Activated naive CD8-positive, alpha-beta T cell (primary cell): ENCODE data around the gene SLC35F5.

ENCODE experiments used
- H3K27ac Mint-ChIP-seq: one replicate; pipeline ENCODE4 v1.8.0; 2021; ENCODE audit warnings: mixed read lengths
- H3K27me3 Mint-ChIP-seq: one replicate; pipeline ENCODE4 v1.8.0; 2021; ENCODE audit warnings: mixed read lengths
- H3K36me3 Mint-ChIP-seq: one replicate; pipeline ENCODE4 v1.8.0; 2021; ENCODE audit warnings: mixed read lengths
- H3K4me1 Mint-ChIP-seq: one replicate; pipeline ENCODE4 v1.8.0; 2021; ENCODE audit warnings: low read depth, mixed read lengths
- H3K4me3 Mint-ChIP-seq: one replicate; pipeline ENCODE4 v1.8.0; 2021; ENCODE audit warnings: mild to moderate bottlenecking, mixed read lengths
- H3K9me3 Mint-ChIP-seq: one replicate; pipeline ENCODE4 v1.8.0; 2021; ENCODE audit warnings: low read depth, mixed read lengths

SLC35F5 gene

DNA sequence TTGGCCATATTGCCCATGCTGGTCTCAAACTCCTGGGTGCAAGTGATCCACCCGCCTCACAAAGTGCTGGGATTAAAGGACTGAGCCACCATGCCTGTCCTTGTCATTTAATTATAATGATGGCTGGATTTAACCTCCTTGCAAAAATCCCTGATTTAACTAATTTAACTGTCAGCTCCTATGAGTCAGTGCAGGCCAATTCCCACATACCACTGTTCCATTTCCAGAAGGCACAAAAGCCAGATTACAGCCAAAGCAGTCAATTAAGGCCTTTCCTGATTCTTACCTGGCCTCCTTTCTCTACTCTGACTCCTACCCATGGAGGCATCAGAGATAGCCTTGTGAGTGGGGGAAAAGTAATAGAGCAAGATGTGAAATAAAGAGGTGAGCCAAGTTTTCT lies 12.3 kb upstream of the SLC35F5 start:
- Mint-ChIP-seq H3K4me3 (no peak overlapping the region), H3K27me3 (no peaks in the 10 kb centered on the region), H3K4me1 (no peaks in the 10 kb centered on the region), H3K27ac (no peak overlapping the region), H3K36me3 (peaks cover 6% of the 10 kb centered on the region), H3K9me3 (peaks cover 5% of the 10 kb centered on the region)

DNA sequence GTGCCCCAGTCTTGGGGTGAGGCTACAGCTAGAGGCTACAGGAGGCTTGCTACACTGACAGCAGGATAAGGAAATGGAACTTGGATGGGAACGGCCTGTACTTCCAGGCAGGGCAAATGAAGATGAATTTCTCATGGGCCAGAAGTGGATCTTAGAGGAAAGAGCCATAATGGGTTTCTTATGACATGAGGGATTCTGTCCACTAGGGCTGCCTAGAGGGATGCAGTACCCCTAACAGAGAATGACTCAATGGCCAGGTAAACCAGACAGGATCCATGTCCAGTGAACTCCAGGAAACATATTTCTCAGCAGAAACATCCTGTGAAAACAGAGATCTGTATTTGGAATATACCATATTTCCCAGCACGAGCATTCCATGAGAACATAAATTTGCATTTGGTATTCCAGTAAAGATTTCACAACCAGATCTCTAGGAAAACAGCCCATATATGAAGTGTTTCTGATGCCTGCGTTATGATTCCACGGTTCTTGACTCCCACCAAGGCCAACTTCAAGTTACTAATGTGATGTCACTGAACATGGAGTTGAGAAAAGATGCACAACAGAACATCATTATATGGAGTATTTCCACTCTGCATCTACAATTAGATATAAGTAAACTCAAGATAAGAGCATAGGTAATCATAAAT lies 11.5 kb upstream of the SLC35F5 start:
- Mint-ChIP-seq H3K4me1 (no peaks in the 10 kb centered on the region), H3K27ac (no peak overlapping the region), H3K27me3 (no peaks in the 10 kb centered on the region), H3K4me3 (no peak overlapping the region), H3K9me3 (peaks cover 5% of the 10 kb centered on the region), H3K36me3 (peaks cover 8% of the 10 kb centered on the region)

DNA sequence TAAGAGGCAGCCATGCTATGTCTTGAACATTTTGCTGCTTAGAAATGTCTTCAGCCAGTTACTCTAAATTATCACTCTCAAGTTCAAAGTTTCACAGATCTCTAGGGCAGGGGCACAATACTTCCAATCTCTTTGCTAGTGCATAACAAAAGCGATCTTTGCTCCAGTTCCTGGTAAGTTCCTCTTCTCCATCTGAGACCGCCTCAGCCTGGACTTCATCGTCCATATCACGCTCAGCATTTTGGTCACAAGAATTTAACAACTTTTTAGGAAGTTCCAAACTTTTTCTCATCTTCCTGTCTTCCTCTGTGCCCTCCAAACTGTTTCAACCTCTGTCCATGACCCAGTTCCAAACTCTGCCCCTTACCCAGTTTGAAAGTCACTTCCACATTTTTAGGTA lies 8.8 kb upstream of the SLC35F5 start:
- Mint-ChIP-seq H3K9me3 (peaks cover 5% of the 10 kb centered on the region), H3K27me3 (no peaks in the 10 kb centered on the region), H3K4me1 (no peaks in the 10 kb centered on the region), H3K36me3 (peaks cover 8% of the 10 kb centered on the region), H3K27ac (no peak overlapping the region), H3K4me3 (no peak overlapping the region)

DNA sequence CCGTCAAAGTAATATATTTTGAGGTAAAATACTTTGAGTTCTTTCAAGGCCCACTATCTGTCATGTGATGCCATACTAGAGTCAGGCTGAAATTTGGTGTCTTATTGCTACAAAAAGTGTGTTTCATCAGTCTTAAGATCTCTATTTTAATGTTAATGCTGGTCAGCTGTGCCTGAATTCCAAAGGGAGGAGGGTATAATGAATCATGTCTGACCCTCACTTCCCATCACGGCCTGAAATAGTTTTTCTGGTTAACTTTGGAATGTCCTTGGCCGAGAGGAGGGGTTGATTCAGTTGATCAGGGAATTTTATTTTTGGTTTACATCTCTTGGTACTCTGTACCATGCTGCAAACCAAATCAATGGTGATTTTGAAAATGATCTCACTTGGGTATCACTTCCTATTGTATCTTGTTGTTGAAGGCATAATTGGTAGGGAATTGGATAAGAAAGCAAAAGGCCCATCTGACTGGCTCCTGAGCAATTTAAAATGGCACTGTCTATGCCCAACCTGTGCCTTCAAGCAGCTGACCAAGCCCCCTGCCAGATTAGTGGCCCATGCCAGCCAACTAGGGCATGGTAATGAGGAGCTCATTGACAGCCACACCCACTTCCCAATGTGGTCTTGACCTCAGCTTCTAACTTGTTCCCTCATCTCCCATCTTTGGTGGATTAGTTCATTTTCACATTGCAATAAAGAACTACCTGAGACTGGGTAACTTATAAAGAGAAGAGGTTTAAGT lies 6.1 kb upstream of the SLC35F5 start:
- H3K9me3 Mint-ChIP-seq: peaks cover 5% of the 10 kb centered on the region
- peaks cover 8% of the 10 kb centered on the region for H3K36me3 Mint-ChIP-seq
- H3K4me1 Mint-ChIP-seq: peaks cover 2% of the 10 kb centered on the region
- no peak overlapping the region for H3K27ac Mint-ChIP-seq
- no peak overlapping the region for H3K4me3 Mint-ChIP-seq
- H3K27me3 Mint-ChIP-seq: no peaks in the 10 kb centered on the region

DNA sequence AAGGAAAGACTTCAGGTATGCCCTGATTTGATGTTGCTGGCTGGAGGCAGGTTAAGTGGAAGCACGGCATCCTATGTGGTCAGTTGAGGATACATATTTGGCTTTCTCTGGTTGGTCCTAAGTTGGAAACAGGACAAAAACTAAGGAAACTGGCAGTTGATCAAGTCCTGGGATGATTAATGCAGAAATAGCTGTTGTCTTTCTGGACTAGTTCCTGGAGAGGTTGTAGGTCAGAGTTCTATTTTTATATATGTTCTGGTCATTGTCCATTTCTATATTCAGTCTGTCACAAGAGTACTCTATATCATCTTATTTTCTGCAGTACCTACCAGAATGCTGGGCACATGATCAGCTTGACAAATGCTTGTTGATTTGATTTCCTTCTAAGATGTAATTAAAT lies 4.0 kb upstream of the SLC35F5 start:
- H3K9me3 Mint-ChIP-seq: peaks cover 5% of the 10 kb centered on the region
- H3K4me3 Mint-ChIP-seq: no peak overlapping the region
- peaks cover 11% of the 10 kb centered on the region for H3K4me1 Mint-ChIP-seq
- H3K27ac Mint-ChIP-seq: no peak overlapping the region
- no peaks in the 10 kb centered on the region for H3K27me3 Mint-ChIP-seq
- H3K36me3 Mint-ChIP-seq: peaks cover 7% of the 10 kb centered on the region

DNA sequence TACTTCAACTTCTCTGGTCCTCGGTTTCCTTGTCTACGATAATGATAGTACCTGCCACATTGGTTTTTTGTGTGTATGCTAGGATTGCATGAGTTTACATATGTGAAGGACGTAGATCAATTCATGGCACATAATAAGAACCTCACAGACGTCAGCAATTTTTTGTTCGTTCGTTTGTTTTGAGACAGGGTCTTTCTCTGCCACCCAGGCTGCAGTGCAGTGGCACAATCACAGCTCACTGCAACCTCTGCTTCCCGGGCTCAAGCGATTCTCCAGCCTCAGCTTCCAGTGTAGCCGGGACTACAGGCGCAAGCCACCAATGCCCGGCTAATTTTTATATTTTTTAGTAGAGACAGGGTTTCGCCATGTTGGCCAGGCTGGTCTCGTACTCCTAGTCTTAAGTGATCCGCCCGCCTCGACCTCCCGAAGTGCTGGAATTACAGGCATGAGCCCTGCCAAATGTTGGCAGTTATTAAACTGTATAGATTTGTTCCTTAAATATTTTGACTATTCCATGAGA lies 756 bp upstream of the SLC35F5 start:
- H3K27me3 Mint-ChIP-seq: no peaks in the 10 kb centered on the region
- H3K9me3 Mint-ChIP-seq: no peaks in the 10 kb centered on the region
- H3K4me1 Mint-ChIP-seq: peaks cover 22% of the 10 kb centered on the region
- peak overlapping the region; percentile 99 for H3K4me3 Mint-ChIP-seq
- H3K27ac Mint-ChIP-seq: peak overlapping the region; percentile 100
- H3K36me3 Mint-ChIP-seq: no peaks in the 10 kb centered on the region

DNA sequence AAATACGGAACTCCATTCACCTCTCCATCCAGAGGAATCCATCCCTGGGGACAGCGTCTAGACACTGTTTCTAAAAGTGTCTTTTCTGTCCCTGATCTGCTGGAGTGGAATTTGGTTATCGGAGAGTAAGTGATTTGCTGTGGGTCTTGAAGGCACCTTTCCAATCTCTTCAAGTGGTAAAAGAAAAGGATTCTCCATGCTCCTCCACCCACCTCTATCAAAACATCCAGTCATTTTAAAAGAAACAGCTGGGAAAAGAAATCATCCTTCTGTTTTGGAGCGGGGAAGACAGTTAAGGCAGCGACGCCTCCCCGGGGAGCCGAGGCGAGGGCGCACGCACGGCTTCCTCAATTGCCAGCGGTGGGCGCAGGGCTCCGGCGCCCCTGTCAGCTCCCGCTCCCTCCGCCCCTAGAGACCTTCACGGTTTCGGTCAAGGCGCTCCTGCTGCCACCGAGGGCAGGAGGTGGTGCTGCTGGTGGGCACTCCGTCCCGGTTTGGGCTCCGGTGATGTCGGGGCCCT lies 547 bp downstream of the SLC35F5 start:
- Mint-ChIP-seq H3K4me3 (peak overlapping the region; percentile 99), H3K36me3 (no peaks in the 10 kb centered on the region), H3K27ac (peak overlapping the region; percentile 87), H3K9me3 (no peaks in the 10 kb centered on the region), H3K27me3 (no peaks in the 10 kb centered on the region), H3K4me1 (peaks cover 22% of the 10 kb centered on the region)

DNA sequence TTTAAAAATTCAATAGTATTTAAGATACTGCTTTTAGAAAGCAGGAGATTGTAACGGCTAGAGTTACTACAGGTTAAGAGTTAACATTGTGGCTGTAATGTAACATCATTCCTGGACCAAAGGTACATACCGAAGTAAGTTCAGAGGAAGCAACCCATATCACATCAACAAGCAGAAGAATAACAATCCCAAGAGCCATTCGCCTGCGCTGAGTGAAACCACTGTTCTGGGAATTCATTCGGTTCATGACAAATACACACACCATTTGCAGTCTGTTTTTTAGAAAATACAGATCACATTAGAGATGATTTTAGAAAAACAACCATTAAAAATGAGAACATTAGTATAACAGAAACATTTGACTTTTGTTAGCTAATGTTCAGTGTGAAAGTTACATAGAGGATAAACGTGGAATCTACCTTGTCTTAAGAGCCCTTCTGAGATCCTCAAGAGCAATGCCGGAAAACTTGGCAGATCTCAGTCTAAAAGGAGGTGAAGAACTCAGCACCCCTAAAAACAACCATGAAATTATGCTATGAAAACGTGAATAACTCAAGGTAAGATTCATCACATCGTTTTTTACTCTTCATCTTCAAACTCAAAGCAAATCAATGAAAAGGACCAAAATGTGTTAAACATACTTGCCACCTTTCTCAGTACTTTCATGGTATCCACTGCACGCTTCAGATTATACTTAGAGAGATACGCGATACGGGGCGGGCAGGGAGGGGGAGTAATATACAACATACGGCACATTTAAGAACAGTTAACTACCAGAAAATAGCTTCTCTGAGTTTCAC lies 1.2 kb downstream of the SLC35F5 start:
- no peaks in the 10 kb centered on the region for H3K27me3 Mint-ChIP-seq
- H3K36me3 Mint-ChIP-seq: peaks cover 3% of the 10 kb centered on the region
- no peak overlapping the region for H3K27ac Mint-ChIP-seq
- peaks cover 25% of the 10 kb centered on the region for H3K4me1 Mint-ChIP-seq
- H3K9me3 Mint-ChIP-seq: no peaks in the 10 kb centered on the region
- peak overlapping the region; percentile 99 for H3K4me3 Mint-ChIP-seq

DNA sequence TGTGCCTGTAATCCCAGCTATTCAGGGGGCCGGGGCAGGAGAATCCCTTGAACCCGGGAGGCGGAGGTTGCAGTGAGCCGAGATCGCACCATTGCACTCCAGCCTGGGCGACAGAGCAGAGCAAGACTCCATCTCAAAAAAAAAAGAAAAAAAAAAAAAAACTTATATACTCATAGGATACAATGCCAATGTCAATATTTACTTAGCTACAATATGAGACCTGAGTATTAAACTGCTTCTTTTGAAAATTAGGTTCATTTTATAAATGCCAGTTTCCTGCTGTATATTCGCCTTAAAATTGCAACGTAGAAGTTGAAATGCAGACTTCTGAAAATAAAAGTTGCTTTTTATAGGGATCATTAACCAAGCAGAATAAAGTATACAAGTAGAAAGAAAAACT lies 2.3 kb downstream of the SLC35F5 start:
- Mint-ChIP-seq H3K36me3 (peaks cover 5% of the 10 kb centered on the region), H3K27ac (no peak overlapping the region), H3K4me3 (no peak overlapping the region), H3K27me3 (no peaks in the 10 kb centered on the region), H3K4me1 (peaks cover 26% of the 10 kb centered on the region), H3K9me3 (no peaks in the 10 kb centered on the region)

DNA sequence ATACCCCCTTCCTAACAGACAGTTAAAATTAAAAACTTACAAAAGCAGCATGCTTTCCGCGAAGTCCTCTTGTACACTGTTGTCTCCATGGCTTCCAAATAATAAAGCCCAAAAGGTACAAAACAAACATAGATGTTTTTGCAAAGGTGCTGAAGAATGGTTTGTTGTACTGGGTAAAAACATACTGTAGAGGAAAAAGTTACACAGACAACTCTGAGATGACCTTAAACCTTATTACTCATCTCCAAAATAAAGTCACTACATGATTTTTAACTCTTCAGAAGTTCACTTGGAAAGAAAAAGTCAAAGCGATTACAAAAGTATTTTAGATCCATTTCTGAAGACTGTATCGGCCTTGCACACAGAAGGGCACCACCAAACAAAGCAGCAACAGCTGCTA lies 6.1 kb downstream of the SLC35F5 start:
- Mint-ChIP-seq H3K27ac (no peak overlapping the region), H3K4me3 (no peak overlapping the region), H3K4me1 (peaks cover 16% of the 10 kb centered on the region), H3K36me3 (peaks cover 5% of the 10 kb centered on the region), H3K9me3 (no peaks in the 10 kb centered on the region), H3K27me3 (no peaks in the 10 kb centered on the region)

DNA sequence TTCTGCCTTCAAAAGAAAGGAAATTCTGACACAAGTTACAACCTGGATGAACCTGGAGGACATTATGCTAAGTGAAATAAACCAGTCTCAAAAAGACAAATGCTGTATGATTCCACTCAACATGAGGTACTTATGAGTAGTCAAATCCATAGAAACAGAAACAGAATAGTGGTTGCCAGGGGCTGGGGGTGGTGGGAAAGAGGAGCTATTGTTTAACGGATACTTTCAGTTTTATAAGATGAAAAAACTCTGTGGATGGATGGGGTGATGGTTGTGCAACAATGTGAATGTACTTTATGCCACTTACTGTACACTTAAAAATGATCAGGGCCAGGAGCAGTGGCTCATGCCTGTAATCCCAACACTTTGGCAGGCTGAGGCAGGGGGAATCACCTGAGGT lies 15.4 kb downstream of the SLC35F5 start:
- Mint-ChIP-seq H3K4me3 (no peak overlapping the region), H3K36me3 (peaks cover 21% of the 10 kb centered on the region), H3K9me3 (no peaks in the 10 kb centered on the region), H3K27ac (no peak overlapping the region), H3K27me3 (no peaks in the 10 kb centered on the region), H3K4me1 (no peaks in the 10 kb centered on the region)

DNA sequence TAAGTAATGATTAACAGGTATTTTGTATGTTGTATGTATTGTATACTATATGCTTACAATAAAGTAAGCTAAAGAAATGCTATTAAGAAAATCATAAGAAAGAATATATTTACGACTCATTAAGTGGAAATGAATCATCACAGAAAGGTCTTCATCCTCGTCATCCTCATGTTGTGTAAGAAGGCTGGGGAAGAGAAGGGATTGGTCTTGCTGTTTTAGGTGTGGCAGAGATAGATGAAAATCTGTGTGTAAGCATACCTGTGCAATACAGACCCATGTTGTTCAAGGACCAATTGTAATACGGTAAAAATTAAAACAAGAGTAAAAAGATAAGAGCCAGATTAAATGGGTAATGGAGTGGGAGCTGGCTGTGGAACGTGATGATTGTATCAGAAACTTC lies 16.6 kb downstream of the SLC35F5 start:
- Mint-ChIP-seq H3K4me1 (no peaks in the 10 kb centered on the region), H3K27ac (no peak overlapping the region), H3K27me3 (no peaks in the 10 kb centered on the region), H3K36me3 (peaks cover 21% of the 10 kb centered on the region), H3K4me3 (no peak overlapping the region), H3K9me3 (no peaks in the 10 kb centered on the region)

DNA sequence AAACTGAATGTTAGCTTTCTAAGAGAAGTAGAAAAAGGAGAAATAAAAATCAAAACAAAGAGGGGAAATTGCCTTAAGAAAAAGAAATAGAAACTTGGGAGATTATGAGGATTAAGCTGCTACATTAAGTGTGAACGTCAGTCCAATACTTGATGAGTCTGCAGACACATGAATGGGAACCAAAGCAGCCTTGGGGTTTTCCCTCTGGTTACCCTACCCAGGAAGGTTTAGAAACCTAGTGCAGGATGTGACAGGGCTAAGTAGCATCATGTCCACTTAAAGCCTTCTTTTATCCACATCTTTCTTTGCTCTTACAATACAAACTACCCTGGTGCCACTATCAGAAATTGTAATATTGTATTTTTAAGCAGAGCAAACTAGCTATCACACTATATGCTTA lies 22.3 kb downstream of the SLC35F5 start:
- Mint-ChIP-seq H3K36me3 (peaks cover 11% of the 10 kb centered on the region), H3K4me1 (no peaks in the 10 kb centered on the region), H3K4me3 (no peak overlapping the region), H3K27ac (no peak overlapping the region), H3K27me3 (no peaks in the 10 kb centered on the region), H3K9me3 (no peaks in the 10 kb centered on the region)

DNA sequence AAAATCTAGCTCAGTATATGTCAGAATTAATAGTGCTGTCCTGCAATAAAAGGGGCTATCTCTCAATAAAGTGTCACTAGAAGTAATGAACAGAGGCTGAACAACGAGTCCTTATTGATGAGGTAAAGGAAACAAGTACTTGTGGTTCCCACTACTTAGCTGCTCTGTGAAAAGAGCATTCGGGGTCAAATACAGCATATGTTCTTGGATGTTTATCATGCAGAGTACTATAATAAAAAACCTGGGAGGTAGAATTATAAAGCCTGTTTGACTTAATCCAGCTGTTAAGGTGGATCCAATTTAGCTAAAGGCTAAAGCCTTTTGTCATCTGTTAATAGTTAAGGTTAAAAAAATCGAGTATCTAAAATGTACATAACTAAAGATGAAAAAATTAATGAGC lies 32.4 kb downstream of the SLC35F5 start:
- no peak overlapping the region for H3K27ac Mint-ChIP-seq
- H3K36me3 Mint-ChIP-seq: peaks cover 5% of the 10 kb centered on the region
- no peaks in the 10 kb centered on the region for H3K27me3 Mint-ChIP-seq
- no peak overlapping the region for H3K4me3 Mint-ChIP-seq
- no peaks in the 10 kb centered on the region for H3K9me3 Mint-ChIP-seq
- H3K4me1 Mint-ChIP-seq: peaks cover 2% of the 10 kb centered on the region

DNA sequence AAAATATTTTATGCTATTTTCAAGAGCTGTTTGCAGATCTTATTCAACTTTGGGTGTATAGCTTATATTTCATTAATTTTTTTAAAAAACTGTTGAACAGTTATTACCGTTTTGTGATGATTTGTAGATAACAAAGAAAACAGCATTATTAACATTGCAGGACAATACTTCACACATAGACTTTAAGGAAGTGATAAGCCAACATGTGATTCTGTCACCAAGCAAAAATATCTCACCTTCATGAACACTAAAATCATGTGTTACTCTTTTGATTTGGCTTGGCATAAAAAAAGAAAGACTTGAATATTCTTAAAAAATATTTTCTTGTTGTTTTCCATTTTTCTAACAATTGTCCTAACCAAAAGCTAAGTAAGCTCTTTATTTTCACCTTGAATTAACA lies 33.0 kb downstream of the SLC35F5 start:
- H3K4me3 Mint-ChIP-seq: no peak overlapping the region
- no peak overlapping the region for H3K27ac Mint-ChIP-seq
- peaks cover 2% of the 10 kb centered on the region for H3K4me1 Mint-ChIP-seq
- H3K36me3 Mint-ChIP-seq: peaks cover 7% of the 10 kb centered on the region
- H3K9me3 Mint-ChIP-seq: no peaks in the 10 kb centered on the region
- no peaks in the 10 kb centered on the region for H3K27me3 Mint-ChIP-seq
